ENCODE results near the gene PSMC3IP.

The PSMC3IP gene

DNA sequence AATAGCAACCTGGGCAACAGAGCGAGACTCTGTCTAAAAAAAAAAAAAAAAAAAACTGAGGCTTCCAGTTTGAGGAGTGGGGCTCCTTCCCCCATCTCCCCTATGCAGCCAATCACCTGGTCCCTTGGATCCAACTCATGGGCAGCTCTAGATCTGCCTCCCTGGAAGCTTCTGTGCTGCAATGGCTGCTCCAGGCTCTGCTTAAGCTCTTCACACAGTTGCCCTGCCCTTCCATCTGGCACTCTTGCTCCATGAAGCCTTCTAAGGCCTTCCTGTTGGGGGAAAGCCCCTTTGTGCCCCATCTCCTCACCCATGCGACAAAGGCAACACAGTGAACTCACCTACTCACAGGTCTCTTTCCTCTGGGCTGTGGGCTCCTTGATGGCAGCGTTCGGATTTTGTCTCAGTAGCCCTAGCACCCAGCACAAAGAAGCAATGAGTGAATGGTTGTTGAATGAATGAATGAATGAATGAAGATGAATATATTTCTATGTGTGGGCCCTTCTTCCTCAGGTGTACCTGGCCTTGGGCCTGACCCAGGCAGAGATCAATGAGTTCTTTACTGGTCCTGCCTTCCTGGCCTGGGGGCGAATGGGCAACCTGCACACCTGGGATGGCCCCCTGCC is 39.6 kb downstream of the PSMC3IP start:
- no peak for DNase-seq (ENCODE audit: low read depth)

DNA sequence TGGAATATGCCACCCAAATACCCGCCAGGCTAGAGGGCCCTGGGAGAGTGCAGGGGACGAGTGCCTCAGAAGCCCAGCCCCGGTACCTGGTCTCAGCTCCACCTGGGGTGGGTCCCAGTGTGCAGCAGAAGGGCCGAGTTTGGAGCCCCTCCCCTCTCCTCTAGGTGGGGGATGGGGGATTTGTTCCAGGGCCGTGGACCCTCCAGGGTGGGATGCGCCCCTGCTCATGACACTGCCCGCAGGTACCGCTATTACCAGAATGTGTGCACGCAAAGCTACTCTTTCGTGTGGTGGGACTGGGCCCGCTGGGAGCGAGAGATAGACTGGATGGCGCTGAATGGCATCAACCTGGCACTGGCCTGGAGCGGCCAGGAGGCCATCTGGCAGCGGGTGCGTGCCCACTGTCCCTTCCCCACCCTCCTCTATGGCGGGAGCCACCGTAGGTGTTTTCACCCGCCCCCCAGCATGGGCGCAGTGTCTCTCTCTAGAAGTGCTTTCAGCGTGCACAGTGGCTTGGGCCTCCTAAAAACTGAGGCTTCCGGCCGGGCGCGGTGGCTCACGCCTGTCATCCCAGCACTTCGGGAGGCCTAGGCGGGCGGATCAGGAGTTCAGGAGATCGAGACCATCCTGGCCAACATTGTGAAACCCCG is 40.2 kb downstream of the PSMC3IP start:
- no peak for DNase-seq (ENCODE audit: low read depth)

DNA sequence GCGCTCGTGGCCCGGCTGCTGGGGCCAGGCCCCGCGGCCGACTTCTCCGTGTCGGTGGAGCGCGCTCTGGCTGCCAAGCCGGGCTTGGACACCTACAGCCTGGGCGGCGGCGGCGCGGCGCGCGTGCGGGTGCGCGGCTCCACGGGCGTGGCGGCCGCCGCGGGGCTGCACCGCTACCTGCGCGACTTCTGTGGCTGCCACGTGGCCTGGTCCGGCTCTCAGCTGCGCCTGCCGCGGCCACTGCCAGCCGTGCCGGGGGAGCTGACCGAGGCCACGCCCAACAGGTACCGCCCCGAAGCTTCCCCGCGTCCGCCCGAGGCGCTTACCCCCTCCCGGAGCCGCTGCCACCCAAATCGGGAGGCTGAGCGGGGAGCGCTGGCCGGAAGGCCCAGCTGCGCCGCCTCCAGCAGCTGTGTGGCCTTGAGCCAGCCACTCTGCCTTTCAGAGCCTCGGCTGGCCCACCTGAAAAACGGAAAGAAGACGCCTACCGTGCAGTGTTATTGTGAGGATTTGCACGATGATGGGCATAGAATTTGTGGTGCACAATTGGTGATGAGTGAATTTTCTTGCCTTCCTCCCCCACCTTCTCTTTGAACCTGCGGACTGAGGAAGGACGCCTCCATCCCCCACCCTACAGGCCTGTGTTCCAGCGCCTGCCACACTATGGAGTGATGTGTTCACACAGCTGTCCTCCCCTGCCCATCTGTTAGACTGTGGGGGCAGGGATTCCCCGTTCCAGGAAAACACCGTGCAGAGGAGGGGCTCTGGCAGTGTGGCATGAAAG is 41.0 kb downstream of the PSMC3IP start:
- DNase-seq (ENCODE audit: low read depth) = peak; percentile 40

- DNase-seq (ENCODE audit: low read depth) = peak; percentile 67
Observed at GRCh38 chr17:42536048-42536371, 41.5 kb downstream of the PSMC3IP start, which contains the start of gene NAGLU. Gene NAGLU (plus strand): TSS chr17:42536241. CDS start chr17:42536273, 32 bp downstream.

DNA sequence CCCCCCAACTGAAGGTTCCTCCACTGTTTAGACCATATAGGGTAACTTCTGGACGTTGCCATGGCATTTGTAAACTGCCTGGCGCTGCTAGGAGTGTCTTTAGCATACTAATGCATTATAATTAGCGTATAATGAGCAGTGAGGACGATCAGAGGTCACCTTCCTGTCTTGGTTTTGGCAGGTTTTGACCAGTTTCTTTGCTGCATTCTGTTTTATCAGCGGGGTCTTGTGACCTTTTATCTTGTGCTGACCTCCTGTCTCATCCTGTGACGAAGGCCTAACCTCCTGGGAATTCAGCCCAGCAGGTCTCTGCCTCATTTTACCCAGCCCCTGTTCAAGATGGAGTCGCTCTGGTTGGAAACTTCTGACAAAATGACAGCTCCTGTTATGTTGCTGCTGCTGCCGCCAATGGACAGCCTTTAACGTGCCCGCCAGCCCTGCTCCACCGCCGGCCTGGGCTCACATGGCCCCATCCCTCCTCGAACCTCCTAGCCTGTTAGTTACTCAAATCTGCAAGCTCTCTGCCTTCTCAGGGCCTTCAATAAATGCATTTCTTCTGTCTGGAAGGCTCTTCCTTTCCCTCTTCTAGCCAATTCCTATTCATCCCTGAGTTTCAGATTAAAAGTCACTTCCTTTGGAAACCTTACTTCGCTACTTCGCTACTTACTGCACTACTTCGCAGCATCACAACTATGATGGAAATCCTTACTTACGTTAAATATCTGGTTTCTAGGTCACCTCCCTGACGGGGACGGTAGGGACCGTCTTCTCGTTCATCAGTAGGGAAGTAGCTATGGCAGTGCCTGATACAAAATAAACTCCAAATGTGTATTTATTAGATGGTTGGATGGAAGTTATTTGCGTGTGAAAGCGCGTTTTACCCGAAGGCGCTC is 42.1 kb downstream of the PSMC3IP start:
- no peak for DNase-seq (ENCODE audit: low read depth)

GRCh38 chr17:42531455-42532354 is 45.8 kb downstream of the PSMC3IP start:
- DNase-seq (ENCODE audit: low read depth) = no peak

GRCh38 chr17:42530952-42531454 is 46.5 kb downstream of the PSMC3IP start:
- no peak for DNase-seq (ENCODE audit: low read depth)

- DNase-seq (ENCODE audit: low read depth) = no peak
Observed at GRCh38 chr17:42529061-42529460, 48.5 kb downstream of the PSMC3IP start.

DNA sequence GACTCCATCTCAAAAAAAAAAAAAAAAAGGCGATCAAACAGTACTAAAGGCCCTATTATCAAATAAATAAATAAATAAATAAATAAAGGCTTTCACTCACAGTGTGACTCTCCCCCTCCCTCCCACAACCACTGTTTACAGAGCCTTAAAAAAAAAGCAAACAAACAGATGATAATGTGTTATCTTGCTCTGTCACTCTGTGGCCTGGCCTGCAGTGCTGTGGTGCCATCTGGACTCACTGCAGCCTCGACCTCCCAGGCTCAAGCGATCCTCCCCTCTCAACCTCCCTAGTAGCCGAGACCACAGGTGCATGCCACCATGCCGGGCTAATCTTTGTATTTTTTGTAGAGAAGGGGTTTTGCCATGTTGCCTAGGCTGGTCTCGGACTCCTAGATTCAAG is 49.6 kb downstream of the PSMC3IP start:
- DNase-seq (ENCODE audit: low read depth) = no peak

DNA sequence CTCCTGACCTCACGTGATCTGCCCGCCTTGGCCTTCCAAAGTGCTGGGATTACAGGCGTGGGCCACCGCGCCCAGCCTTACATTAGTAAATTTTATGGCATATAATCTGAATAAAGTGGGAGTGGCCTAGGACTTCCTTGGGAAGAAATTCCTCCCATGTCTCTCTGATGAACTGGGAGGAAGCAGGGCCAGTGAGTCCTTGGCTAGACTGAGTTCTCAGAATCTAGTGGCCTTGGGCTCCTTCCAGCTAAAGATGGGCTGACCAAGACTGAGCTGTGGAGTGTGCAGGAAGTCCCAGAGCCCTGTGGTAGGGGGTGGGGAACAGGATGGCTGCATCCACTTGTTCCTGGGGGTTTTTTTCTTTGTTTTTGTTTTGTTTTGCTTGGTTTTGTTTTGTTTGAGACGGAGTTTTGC is 51.5 kb downstream of the PSMC3IP start:
- DNase-seq (ENCODE audit: low read depth) = no peak

- no peak for DNase-seq (ENCODE audit: low read depth)
Observed at GRCh38 chr17:42525221-42525620, 52.3 kb downstream of the PSMC3IP start.

GRCh38 chr17:42522798-42523278 is 54.7 kb downstream of the PSMC3IP start:
- no peak for DNase-seq (ENCODE audit: low read depth)

All from stimulated activated CD8-positive, alpha-beta memory T cell treated with anti-CD3 and anti-CD28 coated beads, Interleukin-7, amount 100 ng/mL, for 24 hours (primary cell).